H1 (cell line): ENCODE results near the gene BRSK2. TPM values are rescaled to one million over a fixed set of nuclear protein-coding genes. Genes with fewer than 3 reads are reported as not detected.

Source experiments
- polyA plus RNA-seq, 7 experiments: library from polyadenylated mRNA; depleted of rRNA in 3 of 7; stranded (reverse) in 5 of 7; unstranded in 2 of 7; fragments of >200 nt in 5 of 7; fragments of 200-250 nt in 2 of 7; gene quantifications; 1 replicate in 5 of 7; 2 replicates in 1 of 7; 4 replicates in 1 of 7; pipeline versions ENCODE4 v1.2.1 to v1.2.3, GENCODE V29; 2011 to 2013; ENCODE audit warnings: missing spikeins in 2 of 7, mixed read lengths in 2 of 7
- total RNA-seq: library from RNA; stranded (reverse); fragmentation: NEBNext Ultra II Directional; extraction: Animal tissue kit (Norgen Biotek cat#: 25700); gene quantifications from 2 replicates; pipeline ENCODE4 v1.2.1, GENCODE V29; 2021
- TF ChIP-seq, protein P1 (sequence below): fragments of 300-600 bp; sonication (generic); IDR thresholded peaks from 2 replicates; pipeline ENCODE4 v1.7.1; 2012; ENCODE audit warnings: low read length, moderate library complexity, mild to moderate bottlenecking, inconsistent platforms; ENCODE audit not compliant: insufficient replicate concordance
- TF ChIP-seq, protein P2 (sequence below): IDR thresholded peaks from 2 replicates; pipeline ENCODE4 v1.6.1; 2012; ENCODE audit warnings: low read length, inconsistent platforms

BRSK2 gene
- total and polyA plus RNA-seq, 2 of the 8 experiments (the other 6 are each of a cell fraction or from before 2014, with no cell fraction given): 17.3 to 27.1 TPM

DNA sequence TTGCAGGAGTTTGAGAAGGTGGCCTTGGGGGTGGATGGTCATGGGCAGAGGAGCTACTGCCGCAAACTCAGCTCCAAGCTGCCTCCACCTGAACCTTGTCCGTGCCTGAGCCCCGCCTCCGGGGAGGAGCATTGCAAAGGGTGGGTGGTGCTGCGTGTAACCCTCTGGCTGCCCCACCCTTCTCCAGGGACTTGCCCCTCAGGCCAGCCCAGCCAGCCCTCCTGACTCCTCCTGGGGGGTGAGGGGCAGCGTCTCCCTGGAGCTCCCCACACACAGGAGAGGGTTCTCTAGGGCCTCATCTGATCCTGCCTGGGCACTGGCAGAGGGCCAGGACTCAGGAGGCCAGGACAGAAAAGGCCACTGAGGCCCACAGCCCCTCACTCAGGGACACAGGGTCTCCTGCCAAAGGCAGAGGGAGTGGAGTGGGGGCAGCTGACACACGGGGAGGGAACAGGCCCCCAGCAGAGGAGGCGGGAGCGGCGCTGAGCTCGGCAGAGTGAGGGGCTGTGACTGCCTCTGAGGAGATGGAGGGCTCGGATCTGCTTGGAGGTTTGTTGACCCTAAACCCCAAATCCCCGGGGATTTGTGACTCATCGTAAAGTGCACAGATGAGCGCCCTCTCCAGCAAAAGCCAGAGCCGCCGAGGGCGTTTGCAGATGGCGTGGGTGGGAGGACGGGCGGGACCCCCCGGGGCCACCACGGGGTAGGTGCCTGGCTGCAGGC is 12.8 kb downstream of the BRSK2 start (continued):
- TF ChIP-seq, protein P1, sequence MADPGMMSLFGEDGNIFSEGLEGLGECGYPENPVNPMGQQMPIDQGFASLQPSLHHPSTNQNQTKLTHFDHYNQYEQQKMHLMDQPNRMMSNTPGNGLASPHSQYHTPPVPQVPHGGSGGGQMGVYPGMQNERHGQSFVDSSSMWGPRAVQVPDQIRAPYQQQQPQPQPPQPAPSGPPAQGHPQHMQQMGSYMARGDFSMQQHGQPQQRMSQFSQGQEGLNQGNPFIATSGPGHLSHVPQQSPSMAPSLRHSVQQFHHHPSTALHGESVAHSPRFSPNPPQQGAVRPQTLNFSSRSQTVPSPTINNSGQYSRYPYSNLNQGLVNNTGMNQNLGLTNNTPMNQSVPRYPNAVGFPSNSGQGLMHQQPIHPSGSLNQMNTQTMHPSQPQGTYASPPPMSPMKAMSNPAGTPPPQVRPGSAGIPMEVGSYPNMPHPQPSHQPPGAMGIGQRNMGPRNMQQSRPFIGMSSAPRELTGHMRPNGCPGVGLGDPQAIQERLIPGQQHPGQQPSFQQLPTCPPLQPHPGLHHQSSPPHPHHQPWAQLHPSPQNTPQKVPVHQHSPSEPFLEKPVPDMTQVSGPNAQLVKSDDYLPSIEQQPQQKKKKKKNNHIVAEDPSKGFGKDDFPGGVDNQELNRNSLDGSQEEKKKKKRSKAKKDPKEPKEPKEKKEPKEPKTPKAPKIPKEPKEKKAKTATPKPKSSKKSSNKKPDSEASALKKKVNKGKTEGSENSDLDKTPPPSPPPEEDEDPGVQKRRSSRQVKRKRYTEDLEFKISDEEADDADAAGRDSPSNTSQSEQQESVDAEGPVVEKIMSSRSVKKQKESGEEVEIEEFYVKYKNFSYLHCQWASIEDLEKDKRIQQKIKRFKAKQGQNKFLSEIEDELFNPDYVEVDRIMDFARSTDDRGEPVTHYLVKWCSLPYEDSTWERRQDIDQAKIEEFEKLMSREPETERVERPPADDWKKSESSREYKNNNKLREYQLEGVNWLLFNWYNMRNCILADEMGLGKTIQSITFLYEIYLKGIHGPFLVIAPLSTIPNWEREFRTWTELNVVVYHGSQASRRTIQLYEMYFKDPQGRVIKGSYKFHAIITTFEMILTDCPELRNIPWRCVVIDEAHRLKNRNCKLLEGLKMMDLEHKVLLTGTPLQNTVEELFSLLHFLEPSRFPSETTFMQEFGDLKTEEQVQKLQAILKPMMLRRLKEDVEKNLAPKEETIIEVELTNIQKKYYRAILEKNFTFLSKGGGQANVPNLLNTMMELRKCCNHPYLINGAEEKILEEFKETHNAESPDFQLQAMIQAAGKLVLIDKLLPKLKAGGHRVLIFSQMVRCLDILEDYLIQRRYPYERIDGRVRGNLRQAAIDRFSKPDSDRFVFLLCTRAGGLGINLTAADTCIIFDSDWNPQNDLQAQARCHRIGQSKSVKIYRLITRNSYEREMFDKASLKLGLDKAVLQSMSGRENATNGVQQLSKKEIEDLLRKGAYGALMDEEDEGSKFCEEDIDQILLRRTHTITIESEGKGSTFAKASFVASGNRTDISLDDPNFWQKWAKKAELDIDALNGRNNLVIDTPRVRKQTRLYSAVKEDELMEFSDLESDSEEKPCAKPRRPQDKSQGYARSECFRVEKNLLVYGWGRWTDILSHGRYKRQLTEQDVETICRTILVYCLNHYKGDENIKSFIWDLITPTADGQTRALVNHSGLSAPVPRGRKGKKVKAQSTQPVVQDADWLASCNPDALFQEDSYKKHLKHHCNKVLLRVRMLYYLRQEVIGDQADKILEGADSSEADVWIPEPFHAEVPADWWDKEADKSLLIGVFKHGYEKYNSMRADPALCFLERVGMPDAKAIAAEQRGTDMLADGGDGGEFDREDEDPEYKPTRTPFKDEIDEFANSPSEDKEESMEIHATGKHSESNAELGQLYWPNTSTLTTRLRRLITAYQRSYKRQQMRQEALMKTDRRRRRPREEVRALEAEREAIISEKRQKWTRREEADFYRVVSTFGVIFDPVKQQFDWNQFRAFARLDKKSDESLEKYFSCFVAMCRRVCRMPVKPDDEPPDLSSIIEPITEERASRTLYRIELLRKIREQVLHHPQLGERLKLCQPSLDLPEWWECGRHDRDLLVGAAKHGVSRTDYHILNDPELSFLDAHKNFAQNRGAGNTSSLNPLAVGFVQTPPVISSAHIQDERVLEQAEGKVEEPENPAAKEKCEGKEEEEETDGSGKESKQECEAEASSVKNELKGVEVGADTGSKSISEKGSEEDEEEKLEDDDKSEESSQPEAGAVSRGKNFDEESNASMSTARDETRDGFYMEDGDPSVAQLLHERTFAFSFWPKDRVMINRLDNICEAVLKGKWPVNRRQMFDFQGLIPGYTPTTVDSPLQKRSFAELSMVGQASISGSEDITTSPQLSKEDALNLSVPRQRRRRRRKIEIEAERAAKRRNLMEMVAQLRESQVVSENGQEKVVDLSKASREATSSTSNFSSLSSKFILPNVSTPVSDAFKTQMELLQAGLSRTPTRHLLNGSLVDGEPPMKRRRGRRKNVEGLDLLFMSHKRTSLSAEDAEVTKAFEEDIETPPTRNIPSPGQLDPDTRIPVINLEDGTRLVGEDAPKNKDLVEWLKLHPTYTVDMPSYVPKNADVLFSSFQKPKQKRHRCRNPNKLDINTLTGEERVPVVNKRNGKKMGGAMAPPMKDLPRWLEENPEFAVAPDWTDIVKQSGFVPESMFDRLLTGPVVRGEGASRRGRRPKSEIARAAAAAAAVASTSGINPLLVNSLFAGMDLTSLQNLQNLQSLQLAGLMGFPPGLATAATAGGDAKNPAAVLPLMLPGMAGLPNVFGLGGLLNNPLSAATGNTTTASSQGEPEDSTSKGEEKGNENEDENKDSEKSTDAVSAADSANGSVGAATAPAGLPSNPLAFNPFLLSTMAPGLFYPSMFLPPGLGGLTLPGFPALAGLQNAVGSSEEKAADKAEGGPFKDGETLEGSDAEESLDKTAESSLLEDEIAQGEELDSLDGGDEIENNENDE: no peak
- TF ChIP-seq, protein P2, sequence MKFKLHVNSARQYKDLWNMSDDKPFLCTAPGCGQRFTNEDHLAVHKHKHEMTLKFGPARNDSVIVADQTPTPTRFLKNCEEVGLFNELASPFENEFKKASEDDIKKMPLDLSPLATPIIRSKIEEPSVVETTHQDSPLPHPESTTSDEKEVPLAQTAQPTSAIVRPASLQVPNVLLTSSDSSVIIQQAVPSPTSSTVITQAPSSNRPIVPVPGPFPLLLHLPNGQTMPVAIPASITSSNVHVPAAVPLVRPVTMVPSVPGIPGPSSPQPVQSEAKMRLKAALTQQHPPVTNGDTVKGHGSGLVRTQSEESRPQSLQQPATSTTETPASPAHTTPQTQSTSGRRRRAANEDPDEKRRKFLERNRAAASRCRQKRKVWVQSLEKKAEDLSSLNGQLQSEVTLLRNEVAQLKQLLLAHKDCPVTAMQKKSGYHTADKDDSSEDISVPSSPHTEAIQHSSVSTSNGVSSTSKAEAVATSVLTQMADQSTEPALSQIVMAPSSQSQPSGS: no peak
- TF ChIP-seq, all 59 proteins: peak for 0
